ENCODE data around the gene VSIG4.

VSIG4 gene

DNA sequence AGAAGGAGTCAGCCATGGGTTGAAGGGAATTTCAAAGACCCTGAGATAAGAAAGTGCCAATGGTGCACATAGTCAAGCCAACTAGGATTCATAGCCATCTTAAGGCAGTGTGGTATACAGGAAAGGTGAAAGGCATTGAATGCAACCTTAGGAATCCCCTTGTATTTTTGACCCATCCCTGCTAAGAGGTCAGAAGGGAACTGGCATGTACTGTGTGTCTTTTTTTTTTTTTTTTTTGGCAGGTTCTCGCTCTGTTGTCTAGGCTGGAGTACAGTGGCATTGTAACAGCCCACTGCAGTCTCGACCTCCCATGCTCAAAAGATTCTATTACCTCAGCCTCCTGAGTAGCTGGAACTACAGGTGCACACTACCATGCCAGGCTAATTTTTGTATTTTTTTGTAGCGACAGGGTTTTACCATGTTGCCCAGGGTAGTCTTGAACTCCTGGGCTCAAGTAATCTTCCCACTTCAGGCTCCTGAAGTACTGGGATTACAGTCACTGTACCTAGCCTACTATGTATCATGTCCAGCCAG lies 40.8 kb downstream of the VSIG4 start:
- Mint-ChIP-seq H3K9me3 (no peaks in the 10 kb centered on the region), H3K27me3 (ENCODE audit: low read depth) (no peaks in the 10 kb centered on the region), H3K27ac (no peak overlapping the region), H3K4me1 (no peaks in the 10 kb centered on the region), H3K4me3 (no peak overlapping the region), H3K36me3 (ENCODE audit: low read depth) (no peaks in the 10 kb centered on the region)
- TF ChIP-seq, protein P1, sequence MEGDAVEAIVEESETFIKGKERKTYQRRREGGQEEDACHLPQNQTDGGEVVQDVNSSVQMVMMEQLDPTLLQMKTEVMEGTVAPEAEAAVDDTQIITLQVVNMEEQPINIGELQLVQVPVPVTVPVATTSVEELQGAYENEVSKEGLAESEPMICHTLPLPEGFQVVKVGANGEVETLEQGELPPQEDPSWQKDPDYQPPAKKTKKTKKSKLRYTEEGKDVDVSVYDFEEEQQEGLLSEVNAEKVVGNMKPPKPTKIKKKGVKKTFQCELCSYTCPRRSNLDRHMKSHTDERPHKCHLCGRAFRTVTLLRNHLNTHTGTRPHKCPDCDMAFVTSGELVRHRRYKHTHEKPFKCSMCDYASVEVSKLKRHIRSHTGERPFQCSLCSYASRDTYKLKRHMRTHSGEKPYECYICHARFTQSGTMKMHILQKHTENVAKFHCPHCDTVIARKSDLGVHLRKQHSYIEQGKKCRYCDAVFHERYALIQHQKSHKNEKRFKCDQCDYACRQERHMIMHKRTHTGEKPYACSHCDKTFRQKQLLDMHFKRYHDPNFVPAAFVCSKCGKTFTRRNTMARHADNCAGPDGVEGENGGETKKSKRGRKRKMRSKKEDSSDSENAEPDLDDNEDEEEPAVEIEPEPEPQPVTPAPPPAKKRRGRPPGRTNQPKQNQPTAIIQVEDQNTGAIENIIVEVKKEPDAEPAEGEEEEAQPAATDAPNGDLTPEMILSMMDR (IDR thresholded peaks at IDR 0.05; ENCODE audit: unreplicated experiment in 3 of 3) = no peak

DNA sequence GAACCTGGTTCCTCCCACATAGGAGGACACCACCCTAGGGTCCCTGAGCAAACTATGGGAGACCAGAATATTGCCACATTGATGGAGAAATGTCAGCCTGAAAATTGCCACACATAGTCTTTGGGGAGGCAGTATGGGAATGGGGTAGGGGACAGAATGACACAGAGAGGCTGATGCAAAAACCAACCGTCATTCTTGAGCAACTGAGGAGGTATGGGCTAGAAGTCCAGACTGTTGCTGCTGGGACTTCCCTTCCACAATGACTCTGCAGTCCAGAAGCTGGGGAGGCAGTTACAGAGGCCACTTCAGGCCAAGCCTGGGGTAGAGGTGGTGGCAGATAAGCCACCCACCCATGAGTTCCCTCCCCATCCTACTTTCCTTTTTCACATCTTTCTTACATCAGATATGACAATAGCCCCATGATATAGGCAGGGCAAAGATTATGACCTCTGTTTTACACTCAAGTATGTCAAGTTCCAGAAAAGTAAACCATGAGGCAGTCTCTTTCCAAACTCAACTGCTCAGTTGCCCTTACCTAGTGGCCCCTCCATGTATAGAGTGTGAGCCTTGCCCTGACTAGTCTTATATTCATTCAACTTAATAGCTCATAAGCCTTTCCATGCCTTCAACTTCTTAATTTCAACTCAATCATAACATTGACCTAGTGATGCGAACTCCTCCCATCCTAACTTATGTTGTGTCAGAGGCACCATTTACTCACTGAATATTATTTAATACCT lies 41.7 kb downstream of the VSIG4 start:
- no peaks in the 10 kb centered on the region for H3K4me1 Mint-ChIP-seq
- TF ChIP-seq, protein P1 (IDR thresholded peaks at IDR 0.05; ENCODE audit: unreplicated experiment in 3 of 3) = no peak
- peaks cover 3% of the 10 kb centered on the region for H3K9me3 Mint-ChIP-seq
- no peaks in the 10 kb centered on the region for H3K27me3 Mint-ChIP-seq (ENCODE audit: low read depth)
- H3K36me3 Mint-ChIP-seq (ENCODE audit: low read depth) = no peaks in the 10 kb centered on the region
- no peak overlapping the region for H3K4me3 Mint-ChIP-seq
- H3K27ac Mint-ChIP-seq = no peak overlapping the region

DNA sequence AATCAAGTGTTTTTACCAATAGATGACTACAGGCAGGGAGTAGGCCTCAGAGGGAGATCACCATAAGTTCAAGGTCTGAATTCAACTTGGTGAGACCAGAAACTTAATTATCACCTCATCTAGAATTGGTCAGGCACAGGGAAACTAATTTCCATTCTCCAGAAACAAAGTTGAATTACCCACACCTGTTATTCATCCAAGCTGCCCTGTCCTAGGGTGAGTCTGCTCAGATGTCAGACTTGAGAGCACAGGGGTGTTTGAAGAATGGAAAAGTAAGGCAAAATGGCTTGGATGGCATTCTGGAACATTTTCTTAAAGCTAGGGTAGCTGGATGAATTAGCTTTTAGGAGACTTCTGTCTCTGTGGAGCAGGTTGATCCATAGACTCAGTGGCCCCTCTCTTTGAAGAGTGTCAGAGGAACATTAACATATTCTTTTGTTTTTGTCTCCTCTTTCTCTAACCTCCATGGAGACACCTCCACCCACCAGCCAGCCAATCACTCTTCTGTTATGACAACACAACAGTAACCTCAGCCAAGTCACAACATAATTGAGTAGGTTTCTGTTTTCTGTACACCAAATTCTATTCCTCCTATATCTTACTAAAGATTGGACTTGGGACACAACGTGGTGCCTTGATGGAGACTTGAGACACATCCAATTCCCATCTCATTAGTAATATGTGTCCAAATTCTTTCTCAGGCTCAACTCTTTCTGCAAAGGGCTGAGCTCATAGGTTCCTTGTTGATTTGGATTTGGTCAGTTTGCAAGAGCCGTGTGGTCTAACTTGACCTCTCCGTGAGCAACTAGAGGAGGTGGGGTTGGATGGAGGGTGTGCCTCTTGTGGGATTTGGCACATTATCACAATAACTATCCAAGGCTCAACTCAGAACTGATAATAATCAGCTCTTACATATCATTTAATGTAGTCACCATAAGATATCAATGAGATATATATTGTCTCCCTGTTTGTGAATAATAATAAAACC lies 45.1 kb downstream of the VSIG4 start:
- H3K27ac Mint-ChIP-seq = no peak overlapping the region
- H3K4me3 Mint-ChIP-seq = no peak overlapping the region
- H3K27me3 Mint-ChIP-seq (ENCODE audit: low read depth) = no peaks in the 10 kb centered on the region
- no peaks in the 10 kb centered on the region for H3K36me3 Mint-ChIP-seq (ENCODE audit: low read depth)
- TF ChIP-seq, protein P1 (IDR thresholded peaks at IDR 0.05; ENCODE audit: unreplicated experiment in 3 of 3) = no peak
- peaks cover 4% of the 10 kb centered on the region for H3K9me3 Mint-ChIP-seq
- H3K4me1 Mint-ChIP-seq = no peaks in the 10 kb centered on the region

DNA sequence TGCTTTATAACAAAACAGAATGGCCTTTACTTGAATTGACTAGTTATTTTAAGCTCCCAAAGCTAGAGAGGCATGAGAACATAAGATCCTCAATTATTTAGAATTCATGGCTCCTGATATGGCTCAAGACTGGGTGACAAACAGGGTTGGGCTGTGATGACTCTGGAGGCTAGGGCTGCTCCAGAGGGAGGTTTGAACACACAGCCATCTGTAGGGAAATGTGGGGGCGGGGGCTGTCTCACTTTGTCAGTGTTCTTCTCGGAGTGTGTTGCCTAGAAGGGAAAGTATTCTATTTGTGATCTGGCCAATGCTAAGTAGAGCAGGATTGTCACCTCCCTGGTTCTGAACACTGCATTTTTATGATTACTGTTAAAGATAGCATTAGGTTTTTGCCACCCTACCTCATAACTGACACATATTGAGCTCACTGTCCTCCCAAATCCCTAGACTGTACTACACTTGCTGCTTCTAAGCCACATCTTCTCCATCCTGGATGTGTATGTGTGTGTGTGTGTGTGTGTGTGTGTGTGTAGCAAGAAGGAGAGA lies 45.9 kb downstream of the VSIG4 start:
- H3K36me3 Mint-ChIP-seq (ENCODE audit: low read depth) = no peaks in the 10 kb centered on the region
- H3K4me1 Mint-ChIP-seq = no peaks in the 10 kb centered on the region
- H3K9me3 Mint-ChIP-seq = peaks cover 4% of the 10 kb centered on the region
- H3K27ac Mint-ChIP-seq = no peak overlapping the region
- TF ChIP-seq, protein P1 (IDR thresholded peaks at IDR 0.05; ENCODE audit: unreplicated experiment in 3 of 3) = no peak
- no peaks in the 10 kb centered on the region for H3K27me3 Mint-ChIP-seq (ENCODE audit: low read depth)
- no peak overlapping the region for H3K4me3 Mint-ChIP-seq

DNA sequence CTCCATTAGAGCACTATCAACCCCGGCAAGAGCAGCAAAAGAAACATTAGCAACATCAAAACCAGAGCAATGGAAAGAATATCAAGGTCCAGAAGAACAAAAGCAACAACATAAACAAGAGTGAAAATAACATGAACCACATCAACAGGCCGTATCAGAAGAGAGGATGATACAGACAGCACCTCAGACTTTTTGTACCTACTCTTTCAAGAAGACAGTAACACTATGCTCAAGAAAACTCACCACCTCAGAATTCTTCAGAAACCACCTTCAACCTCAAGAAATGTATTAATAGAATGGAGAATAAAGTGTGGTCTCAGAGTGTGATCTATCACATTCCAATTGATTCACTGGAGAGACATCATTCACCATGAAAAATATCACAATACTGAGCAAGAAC lies 46.5 kb downstream of the VSIG4 start:
- no peaks in the 10 kb centered on the region for H3K4me1 Mint-ChIP-seq
- H3K36me3 Mint-ChIP-seq (ENCODE audit: low read depth) = no peaks in the 10 kb centered on the region

More for the DNA sequence above, 46.5 kb downstream of the VSIG4 start:
- Mint-ChIP-seq H3K27ac (no peak overlapping the region), H3K27me3 (ENCODE audit: low read depth) (no peaks in the 10 kb centered on the region), H3K4me3 (no peak overlapping the region), H3K9me3 (peaks cover 4% of the 10 kb centered on the region)
- TF ChIP-seq, protein P1 (IDR thresholded peaks at IDR 0.05; ENCODE audit: unreplicated experiment in 3 of 3) = no peak

Data from nephron (organoid).